Calu3 (cell line): ENCODE results near the gene ADAM17. TPM values are rescaled to one million over a fixed set of nuclear protein-coding genes. Genes with fewer than 3 reads are reported as not detected.

Experiments used
- Bru-seq: library from RNA; stranded (reverse); fragments of 400-500 nt; gene quantifications from one replicate; lab custom pipeline; 2021; lab: Mats Ljungman, UMichigan
- BruChase-seq, 2 experiments: library from RNA; stranded (reverse); fragments of 400-500 nt; gene quantifications; one replicate each; lab custom pipeline; 2021; lab: Mats Ljungman, UMichigan
- BruUV-seq: library from RNA; stranded (reverse); fragments of 400-500 nt; replicated peaks from 2 replicates; lab custom pipeline; 2021; lab: Mats Ljungman, UMichigan
- CTCF ChIA-PET: fragments of 300-600 bp; sonication (Branson Sonifier 250); formaldehyde crosslinking; loops from one replicate; lab custom pipeline; 2022; ENCODE audit warnings: antibody characterized with exemption; lab: Charles Lee
- DNase-seq: peaks from one replicate; pipeline ENCODE4 v3.0.0; 2022
- H3K27ac Mint-ChIP-seq: one replicate; pipeline ENCODE4 v1.8.0; 2022; ENCODE audit warnings: mixed read lengths; ENCODE audit not compliant: unreplicated experiment
- H3K27me3 Mint-ChIP-seq: one replicate; pipeline ENCODE4 v1.8.0; 2022; ENCODE audit warnings: mixed read lengths; ENCODE audit not compliant: unreplicated experiment
- H3K36me3 Mint-ChIP-seq: one replicate; pipeline ENCODE4 v1.8.0; 2022; ENCODE audit warnings: mild to moderate bottlenecking, moderate library complexity, mixed read lengths; ENCODE audit not compliant: insufficient read depth, unreplicated experiment
- H3K4me1 Mint-ChIP-seq: one replicate; pipeline ENCODE4 v1.8.0; 2022; ENCODE audit warnings: mild to moderate bottlenecking, low read depth, mixed read lengths; ENCODE audit not compliant: unreplicated experiment
- H3K4me3 Mint-ChIP-seq: one replicate; pipeline ENCODE4 v1.8.0; 2022; ENCODE audit warnings: mild to moderate bottlenecking, low read depth, moderate library complexity, mixed read lengths; ENCODE audit not compliant: unreplicated experiment
- H3K9me3 Mint-ChIP-seq: one replicate; pipeline ENCODE4 v1.8.0; 2022; ENCODE audit warnings: low read depth, mixed read lengths; ENCODE audit not compliant: unreplicated experiment
- intact Hi-C: fragments of 100-400 bp; cut with micrococcal nuclease; formaldehyde crosslinking; loops from one replicate; pipeline ENCODE4 v1.10.0; 2022; ENCODE audit not compliant: unreplicated experiment
- long read RNA-seq: library from polyadenylated mRNA; stranded (forward); transcript quantifications from one replicate; pipeline ENCODE4 v2.0.0, GENCODE V29; 2022
- total RNA-seq: library from RNA; stranded (reverse); gene quantifications from 2 replicates; pipeline ENCODE4 v1.2.3, GENCODE V29; 2022
- TF ChIP-seq, protein P1 (sequence below): fragments of 200-600 bp; IDR thresholded peaks from one replicate; pipeline ENCODE4 v1.8.0; 2022; ENCODE audit warnings: antibody characterized with exemption; ENCODE audit not compliant: unreplicated experiment

Gene ADAM17
- total RNA-seq (53.5 and 54.2 TPM in 2 replicates), Bru-seq, nascent RNA (percentile 93 among the genes with signal in this experiment), BruChase-seq, experiment 1, labeled RNA remaining after a 6-hour chase (percentile 90 among the genes with signal in this experiment), BruChase-seq, experiment 2, labeled RNA remaining after a 2-hour chase (percentile 87 among the genes with signal in this experiment)
- long read RNA-seq, full-length matches to known transcripts, result 18 of 29 reads
- long read RNA-seq, partial matches to known transcripts, result 0 of 29 reads
- long read RNA-seq, other reads (novel, unspliced or antisense), result 11 of 29 reads

DNA sequence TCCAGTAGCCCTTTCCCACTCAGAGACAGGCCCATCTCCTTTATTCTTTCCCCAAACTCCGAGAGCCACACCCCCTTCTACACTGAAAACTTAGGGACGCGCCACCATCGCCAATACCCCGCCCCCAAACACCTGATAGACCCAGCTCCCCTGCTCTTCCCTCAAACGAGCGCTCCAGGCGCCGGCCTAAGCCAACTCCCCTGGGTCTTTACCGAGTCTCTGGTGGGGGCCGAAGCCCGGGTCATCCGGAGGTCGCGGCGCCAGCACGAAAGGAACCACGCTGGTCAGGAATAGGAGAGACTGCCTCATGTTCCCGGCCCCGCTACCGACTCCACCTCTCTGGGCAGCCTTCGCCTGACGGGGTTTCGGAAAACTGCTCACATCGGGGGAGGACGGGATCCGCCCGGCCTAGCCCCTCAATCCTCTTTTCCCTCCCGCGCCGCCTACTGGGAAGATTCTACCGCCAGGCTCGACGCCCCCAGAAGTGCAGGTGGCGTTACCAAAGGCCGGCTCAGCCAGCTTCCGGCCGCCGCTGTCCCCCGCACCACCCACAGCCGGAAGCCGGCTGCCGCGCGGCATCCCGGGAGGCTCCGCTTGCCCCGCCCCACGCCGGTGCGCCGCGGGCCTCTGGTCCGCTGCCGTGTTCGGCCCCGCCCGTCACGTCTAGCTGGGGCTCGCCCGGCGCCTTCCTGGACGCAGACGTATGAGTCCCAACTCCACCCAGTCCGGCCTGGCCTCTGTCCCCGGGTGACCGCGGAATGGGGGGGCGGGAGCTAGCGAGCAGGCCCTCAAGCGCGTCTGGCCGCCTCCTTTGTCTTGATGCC, at the start of gene ADAM17:
TSS of gene ADAM17 (minus strand) at position 534 of the 824 bp plus-strand sequence. CDS start at position 309, 225 bp downstream.
- Mint-ChIP-seq H3K27me3 (no peaks in the 10 kb centered on the region), H3K4me1 (peaks cover 30% of the 10 kb centered on the region), H3K27ac (peak within 1 kb of the TSS; percentile 95), H3K36me3 (peaks cover 50% of the 10 kb centered on the region), H3K4me3 (peak within 1 kb of the TSS; percentile 98), H3K9me3 (no peaks in the 10 kb centered on the region)
- CTCF ChIA-PET, result interaction anchor here (1.0 to 1.8 kb wide), 7 partner anchors 10 to 288 kb away, joined by 3 to 6 read pairs (median 4); partner anchors contain the start of gene TAF1B
- intact Hi-C loops, result no loop called here
- TF ChIP-seq, protein P1, sequence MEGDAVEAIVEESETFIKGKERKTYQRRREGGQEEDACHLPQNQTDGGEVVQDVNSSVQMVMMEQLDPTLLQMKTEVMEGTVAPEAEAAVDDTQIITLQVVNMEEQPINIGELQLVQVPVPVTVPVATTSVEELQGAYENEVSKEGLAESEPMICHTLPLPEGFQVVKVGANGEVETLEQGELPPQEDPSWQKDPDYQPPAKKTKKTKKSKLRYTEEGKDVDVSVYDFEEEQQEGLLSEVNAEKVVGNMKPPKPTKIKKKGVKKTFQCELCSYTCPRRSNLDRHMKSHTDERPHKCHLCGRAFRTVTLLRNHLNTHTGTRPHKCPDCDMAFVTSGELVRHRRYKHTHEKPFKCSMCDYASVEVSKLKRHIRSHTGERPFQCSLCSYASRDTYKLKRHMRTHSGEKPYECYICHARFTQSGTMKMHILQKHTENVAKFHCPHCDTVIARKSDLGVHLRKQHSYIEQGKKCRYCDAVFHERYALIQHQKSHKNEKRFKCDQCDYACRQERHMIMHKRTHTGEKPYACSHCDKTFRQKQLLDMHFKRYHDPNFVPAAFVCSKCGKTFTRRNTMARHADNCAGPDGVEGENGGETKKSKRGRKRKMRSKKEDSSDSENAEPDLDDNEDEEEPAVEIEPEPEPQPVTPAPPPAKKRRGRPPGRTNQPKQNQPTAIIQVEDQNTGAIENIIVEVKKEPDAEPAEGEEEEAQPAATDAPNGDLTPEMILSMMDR, result no peak
- DNase-seq, result peak; percentile 97
- no TSS peak for BruUV-seq

GRCh38 chr2:9602412-9602811, 46.8 kb upstream of the ADAM17 start:
- no peaks in the 10 kb centered on the region for H3K4me1 Mint-ChIP-seq
- intact Hi-C loops, result no loop called here
- peaks cover 8% of the 10 kb centered on the region for H3K9me3 Mint-ChIP-seq
- TF ChIP-seq, protein P1, result no peak
- BruUV-seq, result no TSS peak
- CTCF ChIA-PET, result interaction anchor here (1.6 kb wide), 1 partner anchor 7 kb away, joined by 4 read pairs; no protein-coding TSS in a partner anchor
- no peaks in the 10 kb centered on the region for H3K27me3 Mint-ChIP-seq
- no peak for DNase-seq
- peaks cover 50% of the 10 kb centered on the region for H3K36me3 Mint-ChIP-seq
- H3K27ac Mint-ChIP-seq, result no peak overlapping the region
- H3K4me3 Mint-ChIP-seq, result no peak overlapping the region

- H3K36me3 Mint-ChIP-seq, result peaks cover 55% of the 10 kb centered on the region
- H3K27ac Mint-ChIP-seq, result no peak overlapping the region
- intact Hi-C loops, result no loop called here
- no peaks in the 10 kb centered on the region for H3K4me1 Mint-ChIP-seq
- DNase-seq, result no peak
- CTCF ChIA-PET, result no interaction called here
- no peak overlapping the region for H3K4me3 Mint-ChIP-seq
- BruUV-seq, result no TSS peak
- TF ChIP-seq, protein P1, result no peak
- H3K9me3 Mint-ChIP-seq, result peaks cover 8% of the 10 kb centered on the region
- H3K27me3 Mint-ChIP-seq, result no peaks in the 10 kb centered on the region
Observed at GRCh38 chr2:9601397-9601796, 45.8 kb upstream of the ADAM17 start.

DNA sequence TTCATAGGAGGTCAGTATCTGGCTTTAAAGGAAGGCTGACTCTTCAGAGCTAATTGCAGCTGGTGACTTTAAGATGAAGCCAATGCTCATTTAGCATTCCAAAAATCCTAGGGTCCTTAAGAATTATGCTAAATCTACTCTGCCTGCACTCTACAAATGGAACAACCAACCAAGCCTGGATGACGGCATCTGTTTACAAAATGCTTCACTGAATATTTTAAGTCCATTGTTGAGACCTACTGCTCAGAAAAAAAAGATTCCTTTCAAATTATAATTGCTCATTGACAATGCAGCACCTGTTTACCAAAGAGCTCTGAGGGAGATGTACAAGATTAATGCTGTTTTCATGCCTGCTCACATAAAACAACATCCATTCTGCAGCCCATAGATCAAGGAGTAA, 43.8 kb upstream of the ADAM17 start:
- Mint-ChIP-seq H3K4me3 (no peak overlapping the region), H3K27me3 (no peaks in the 10 kb centered on the region), H3K27ac (no peak overlapping the region), H3K36me3 (peaks cover 40% of the 10 kb centered on the region), H3K9me3 (peaks cover 8% of the 10 kb centered on the region), H3K4me1 (peaks cover 16% of the 10 kb centered on the region)
- TF ChIP-seq, protein P1, result no peak
- intact Hi-C loops, result no loop called here
- DNase-seq, result no peak
- CTCF ChIA-PET, result no interaction called here
- BruUV-seq, result no TSS peak
